NCI-H2107 treated with DMSO at 0.1 percent for 48 hours (cell line): ENCODE results near the gene GRK3.

Source experiments
- DNase-seq: peaks from one replicate; lab custom pipeline; 2025; ENCODE audit not compliant: unreplicated experiment; lab: John Stamatoyannopoulos, UW

GRK3 gene

DNA sequence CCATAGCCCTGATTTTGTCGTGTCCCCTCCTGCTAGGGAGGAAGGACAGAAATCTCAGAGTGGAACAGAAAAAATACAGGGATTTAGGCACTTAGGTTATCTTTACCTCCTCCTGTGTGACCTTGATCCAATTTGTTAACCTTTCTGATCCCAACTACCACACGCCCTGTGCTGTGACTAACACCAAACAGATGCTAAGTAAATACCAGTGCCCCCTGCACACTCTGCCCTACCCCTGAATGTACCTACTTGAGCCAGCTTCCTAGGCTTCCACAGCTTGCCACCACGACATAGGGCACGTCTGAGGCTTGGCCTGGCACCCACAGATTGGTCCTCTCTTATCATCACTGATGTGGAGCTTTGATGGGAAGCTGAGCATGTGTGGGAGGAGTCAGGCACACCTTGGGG lies 186.7 kb downstream of the GRK3 start:
- DNase-seq: no peak

DNA sequence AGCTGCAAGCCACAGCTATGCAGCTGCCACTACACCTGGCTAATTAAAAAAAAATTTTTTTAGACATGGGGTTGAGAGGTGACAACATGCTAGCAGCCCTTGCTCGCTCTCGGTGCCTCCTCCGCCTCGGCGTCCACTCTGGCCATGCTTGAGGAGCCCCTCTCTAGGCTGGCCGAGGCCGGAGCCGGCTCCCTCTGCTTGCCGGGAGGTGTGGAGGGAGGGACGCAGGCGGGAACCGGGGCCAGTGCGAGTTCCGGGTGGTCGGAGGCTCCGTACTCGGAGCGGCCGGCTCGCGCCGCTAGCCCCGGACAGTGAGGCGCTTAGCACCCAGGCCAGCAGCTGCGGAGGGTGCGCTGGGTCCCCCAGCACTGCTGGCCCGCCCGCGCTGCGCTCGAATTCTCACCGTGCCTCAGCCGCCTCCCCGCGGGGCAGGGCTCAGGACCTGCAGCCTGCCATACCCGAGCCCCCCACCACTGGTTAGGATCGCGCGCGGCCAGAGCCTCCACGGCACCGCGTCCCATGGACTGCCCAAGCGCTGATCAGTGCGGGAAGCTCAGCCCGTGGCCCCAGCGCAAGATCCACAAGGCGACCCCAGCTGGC lies 188.2 kb downstream of the GRK3 start:
- DNase-seq: no peak

DNA sequence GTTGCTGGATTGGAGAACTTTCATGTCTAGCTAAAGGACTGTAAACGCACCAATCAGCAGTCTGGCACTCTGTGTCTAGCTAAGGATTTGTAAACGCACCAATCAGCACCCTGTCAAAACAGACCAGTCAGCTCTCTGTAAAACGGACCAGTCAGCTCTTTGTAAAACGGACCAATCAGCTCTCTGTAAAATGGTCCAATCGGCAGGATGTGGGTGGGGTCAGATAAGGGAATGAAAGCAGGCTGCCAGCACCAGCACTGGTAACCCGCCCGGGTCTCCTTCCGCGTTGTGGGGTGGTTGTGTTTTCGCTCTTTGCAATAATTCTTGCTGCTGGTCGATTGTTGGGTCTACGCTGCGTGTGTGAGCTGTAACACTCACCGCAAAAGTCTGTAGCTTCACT lies 188.8 kb downstream of the GRK3 start:
- DNase-seq: no peak

DNA sequence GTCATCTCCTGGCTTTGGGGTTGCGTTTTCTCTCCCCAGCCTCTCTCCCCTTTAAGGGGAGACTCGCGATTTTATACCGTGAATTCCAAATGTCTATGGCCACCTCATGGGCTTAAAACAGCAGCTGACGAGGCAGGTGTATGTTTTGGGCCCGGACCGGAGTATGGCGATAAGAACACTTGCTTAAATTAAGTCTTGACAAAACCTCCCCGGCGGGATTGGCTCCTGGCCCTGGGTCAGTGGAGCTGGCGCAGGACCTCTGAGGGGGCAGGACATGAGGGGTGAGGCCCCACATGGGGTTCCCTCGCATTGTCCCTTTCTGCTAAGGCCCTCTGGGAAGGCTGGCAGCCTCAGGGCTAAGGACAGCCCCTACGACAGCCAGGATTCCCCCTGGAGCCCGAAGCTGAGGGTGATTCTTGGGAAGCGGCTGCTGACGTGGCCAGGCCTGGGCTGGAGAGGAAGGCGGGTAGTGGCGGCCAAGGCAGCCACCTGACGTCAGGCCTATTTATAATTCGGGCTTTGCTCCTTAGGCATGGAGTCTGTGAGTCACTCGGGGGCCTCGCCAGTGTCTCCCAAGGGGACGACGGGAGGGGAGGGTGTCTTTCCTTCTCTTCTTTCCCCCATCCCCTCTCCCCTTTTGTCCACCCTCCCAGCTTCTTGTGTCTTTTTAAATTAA lies 190.2 kb downstream of the GRK3 start:
- no peak for DNase-seq

DNA sequence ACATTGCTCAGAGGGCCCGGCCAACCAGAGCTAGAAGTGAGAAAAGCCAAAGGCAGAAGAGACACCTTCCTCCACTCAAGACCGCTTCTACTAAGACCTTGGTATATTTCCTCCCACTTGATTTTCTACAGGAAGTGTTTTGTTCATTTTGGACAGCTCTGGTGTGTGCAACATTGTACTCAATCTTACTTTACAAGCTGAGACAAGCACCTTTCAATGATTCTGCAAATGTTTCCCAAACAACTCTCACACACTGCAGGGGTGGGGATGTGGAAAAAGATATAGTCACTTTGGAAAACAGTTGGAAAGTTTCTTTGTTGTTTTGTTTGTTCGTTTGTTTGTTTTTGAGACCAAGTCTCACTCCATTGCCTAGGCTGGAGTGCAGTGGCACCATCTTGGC lies 193.2 kb downstream of the GRK3 start:
- DNase-seq: no peak

DNA sequence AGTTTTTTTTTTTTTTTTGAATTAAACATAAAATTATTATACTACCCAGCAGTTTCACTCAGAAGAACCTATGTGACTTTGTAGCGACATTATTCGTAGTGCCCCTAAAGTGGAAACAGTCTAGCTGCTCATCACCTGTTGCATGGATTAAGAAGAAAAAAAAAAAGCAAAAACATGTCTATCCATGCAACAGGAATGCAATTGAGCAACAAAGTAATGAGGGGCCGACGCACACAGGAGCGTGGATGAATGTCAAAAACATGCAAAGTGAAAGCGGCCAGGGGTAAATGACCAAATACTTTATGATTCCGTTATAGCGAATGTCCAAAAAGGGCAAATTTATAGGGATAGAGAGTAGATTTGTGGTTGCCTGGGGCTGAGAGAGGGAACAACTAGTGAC lies 193.8 kb downstream of the GRK3 start:
- DNase-seq: no peak

DNA sequence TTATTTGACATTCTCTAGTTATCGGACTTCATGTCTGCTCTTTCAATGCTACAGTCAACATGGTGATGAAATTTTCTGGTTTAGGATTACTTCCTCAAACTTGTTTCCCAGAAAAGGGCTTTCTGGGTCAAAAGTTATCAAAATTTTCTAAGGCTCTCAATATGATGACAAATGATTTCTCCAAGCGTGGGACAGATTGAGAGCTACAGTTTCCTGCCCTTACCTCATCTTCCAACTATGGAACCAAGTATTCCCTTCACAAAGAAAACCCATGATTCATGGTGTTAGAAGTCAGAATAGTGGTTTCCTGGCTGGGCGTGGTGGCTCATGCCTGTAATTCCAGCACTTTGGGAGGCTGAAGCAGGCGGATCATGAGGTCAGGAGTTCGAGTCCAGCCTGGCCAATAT lies 195.4 kb downstream of the GRK3 start:
- DNase-seq: no peak

DNA sequence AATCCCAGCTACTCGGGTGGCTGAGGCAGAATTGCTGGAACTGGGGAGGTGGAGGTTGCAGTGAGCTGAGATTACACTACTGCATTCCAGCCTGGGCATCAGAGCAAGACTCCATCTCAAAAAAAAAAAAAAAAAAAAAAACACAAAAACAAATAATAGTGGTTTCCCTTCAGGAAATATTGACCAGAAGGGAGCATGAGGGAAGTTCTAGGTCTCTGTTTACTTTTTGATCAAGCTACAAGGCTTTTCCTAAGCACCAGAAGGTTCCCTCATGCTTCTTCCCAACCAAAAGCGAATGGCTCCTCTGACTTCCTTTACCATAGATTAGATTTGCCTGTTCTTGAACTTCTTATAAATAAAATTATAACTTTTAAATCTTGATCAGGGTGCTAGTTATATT lies 195.8 kb downstream of the GRK3 start:
- DNase-seq: no peak

DNA sequence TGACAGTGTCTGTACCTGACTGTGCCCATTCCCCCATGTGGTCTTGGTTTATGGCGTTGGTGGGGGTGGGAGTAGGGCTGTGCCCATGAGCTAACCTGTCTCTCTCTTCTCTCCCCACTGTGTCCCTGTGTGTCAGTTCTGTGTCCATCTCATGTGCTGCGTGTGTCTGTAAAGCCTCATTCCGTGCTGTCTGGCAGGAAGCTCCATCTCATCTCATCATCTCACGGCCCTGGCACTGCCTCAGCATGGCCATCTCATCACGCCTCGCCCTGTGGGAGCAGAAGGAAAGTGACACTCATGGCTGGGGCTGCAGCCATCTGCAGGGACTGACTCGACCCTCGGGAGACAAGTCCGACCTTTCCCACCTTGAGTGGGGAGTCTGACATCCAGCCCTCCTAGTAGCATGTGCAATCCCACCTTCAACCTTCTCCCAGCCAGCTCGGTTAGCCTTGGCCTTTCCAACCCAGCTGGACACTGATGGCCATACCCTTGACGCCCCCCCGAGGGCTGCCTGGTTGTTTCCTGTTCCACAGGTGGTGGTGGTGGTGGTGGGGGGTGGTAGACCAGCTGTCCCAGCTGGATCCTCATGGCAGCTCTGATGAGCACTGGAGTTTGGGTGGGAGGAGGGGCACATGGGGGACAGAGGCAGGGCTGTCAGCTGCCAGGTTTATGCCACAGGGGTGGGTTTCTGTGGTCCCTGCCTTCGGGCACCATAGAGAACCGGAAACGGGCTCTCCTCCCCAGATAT lies 196.5 kb downstream of the GRK3 start:
- no peak for DNase-seq

DNA sequence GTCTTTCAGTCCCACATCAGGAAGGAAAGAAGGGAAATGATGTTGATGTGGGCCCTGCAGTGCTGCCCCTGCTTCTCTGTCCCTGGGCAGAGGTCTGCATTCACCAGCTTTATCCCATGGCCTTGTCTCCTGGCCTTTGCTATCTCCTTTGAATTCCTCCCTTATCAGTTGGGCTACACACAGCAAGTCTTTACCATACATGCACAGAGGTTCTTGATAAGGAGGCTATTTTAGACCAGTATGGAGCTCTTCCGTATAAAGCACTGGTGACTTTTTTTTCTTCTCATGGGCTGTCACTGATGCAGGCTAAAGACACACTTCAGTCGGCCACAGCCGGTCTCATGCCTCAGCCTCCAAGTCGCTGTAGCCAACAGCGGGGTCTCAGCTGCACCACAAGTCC lies 197.7 kb downstream of the GRK3 start:
- DNase-seq: no peak

DNA sequence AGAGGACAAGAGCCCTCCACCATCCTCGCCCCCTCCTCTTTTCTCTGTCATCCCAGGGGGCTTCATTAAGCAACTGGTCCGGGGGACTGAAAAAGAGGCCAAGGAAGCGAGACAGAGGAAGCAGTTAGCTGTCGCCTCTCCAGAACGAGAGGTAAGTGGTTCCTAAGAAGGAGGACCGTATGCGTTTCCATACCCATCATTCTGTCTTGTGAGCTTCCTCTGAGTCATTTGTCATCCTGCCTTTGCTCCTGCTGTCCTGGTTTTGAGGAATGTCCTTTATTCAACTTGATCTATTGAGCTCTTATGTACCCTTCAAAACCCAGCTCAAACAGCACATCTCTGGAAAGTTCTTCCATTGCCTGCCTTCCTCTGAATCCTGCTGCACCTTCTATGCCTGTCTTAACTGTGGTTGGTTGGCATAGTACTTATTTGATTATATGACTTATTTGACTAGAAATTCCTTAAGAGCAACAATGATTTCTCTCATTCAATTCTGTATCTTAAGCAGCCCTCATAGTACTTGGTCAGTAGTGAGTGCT lies 198.8 kb downstream of the GRK3 start:
- DNase-seq: no peak

DNA sequence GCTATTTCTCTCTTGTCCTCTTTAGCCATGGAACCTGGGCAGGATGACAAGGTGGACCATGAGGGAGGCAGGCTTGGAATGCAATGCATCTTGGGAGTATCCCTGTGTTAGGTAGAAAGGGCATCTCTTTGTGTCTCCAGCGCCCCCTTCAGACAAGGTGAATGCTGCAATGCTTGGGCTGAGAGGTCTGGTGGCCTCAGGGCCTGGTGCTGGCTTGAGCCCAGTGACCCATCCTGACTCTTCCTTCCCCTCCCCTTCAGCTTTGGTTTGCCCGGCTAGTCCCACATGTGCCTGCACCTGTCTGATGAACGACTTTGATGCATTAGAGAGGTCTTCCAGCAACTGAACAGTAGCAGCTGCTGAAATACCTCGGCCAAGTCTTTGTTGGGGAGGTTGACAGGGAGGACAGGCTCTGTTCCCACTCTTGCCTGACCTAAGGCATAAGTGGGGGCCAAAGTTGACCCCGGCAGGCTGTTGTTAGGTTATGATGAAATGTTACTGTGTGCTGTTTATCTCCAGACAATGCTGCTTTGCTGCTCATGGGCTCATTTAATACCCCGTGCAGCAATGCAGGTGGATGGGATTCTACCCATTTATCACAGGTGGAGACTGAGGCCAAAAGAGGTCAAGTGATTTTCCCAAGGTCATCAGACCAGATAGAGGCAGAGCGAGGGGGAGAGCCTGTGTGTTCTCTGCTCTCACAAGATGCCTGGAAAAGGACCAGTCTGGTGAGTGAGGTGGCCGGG lies 200.0 kb downstream of the GRK3 start:
- no peak for DNase-seq

DNA sequence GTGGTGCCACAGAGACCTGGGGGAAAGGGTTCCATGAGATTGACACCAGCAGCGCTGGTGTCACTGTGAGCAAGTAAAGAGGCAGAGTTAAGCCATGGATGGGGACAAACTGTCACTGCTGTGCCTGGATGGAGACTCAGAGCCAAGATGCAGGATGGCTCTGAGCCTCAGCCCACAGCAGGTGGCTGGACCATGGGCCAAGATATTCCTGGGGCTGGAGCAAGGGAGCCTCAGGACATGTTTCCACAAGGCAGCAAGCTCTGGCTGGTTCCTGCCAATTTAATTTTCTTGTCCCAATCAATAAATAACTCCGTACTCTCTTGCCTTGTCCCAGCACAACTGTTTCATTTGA lies 200.5 kb downstream of the GRK3 start:
- no peak for DNase-seq

DNA sequence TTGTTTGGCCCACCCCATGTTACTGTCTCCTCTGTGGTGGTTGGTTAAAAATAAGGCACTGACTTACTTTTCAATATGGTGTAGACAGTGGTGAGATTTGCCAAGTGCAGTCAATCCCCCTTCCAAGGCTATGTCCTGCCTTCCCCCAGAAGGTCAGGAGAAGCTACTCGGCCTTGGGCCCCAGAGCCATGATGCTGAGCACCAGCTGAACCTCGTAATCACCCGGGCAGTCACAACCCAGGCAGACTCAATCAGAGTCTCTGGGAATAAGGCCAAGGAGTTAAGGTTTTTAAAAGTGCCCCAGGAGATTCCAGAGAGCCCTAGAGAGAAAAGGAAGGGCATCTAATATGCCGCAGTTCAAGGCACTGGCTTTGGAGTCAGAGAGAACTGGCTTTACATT lies 201.3 kb downstream of the GRK3 start:
- no peak for DNase-seq

DNA sequence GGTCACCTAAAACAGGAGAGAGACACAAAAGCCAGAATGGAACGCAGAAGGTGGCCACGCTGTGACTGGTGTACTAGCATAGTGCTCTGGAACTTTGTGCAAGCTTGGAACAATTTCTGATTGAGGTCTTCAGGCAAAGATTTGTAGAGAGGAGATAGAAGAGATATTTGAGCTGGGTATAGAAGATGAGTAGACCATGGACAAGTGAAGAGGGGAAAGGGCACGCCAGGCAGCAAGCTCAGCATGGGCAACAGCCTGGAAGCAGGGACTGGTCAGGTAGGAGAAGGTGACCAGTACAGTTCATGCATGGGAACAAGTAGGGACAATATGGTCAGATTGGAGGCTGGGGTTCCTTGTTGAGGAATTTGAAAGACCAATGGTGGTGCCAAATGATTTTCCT lies 201.9 kb downstream of the GRK3 start:
- no peak for DNase-seq

DNA sequence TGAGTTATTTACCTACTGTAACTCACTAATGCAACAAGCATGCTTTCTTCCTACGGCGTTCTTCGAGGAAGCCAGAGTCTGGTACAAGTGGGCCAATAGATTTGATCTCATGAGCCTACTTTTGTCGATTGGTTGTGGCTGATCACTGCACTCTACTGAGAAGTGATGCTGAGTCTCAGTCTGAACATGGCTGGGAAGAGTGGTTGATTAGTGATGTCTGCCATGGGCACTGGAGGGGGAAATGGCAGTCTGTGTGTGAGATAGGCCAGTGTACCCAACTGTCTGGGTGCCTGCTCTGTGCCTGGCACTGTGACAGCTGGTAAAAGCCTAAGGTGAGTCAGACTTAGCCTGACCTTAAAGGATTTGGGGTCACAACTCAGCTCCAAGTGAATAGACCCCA lies 205.9 kb downstream of the GRK3 start:
- DNase-seq: no peak

DNA sequence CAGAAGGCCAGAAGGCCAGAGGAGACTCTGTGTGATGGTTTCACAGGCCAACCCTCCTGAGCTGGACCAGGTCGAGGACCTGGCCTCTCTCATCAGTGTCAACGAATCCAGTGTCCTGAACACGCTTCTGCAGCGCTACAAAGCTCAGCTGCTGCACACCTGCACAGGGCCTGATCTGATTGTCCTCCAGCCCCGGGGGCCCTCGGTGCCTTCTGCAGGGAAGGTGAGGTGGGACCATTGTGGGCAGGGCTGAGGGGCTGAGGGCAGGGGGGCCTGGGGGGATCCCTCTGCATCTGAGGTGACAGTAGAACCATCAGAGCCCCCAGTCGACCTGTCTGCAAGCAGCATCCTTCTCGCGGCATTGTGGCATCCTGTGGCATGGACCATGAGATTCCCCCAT lies 207.8 kb downstream of the GRK3 start:
- DNase-seq: no peak

DNA sequence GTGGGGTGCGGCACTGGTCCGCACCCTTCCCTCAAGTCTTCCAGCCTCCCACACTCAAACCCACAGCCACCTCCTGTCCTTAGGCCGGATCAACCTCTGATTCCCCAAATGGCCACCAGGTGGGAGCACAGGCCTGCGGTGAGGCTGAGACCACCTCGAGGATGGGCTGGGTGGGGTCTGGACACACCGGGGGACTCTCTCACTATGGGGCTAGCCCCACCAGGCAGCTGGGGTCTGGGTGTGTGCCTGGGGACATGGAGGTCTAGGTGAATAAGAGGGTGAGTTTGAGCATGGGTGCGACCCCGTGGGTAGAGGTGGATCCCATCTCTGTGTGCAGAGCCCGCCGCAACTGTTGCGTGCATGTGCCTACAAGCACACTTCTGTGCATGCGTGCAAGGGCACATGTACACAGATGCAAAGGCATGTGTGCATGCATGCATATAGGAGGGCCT lies 210.1 kb downstream of the GRK3 start:
- DNase-seq: peak; percentile 1

DNA sequence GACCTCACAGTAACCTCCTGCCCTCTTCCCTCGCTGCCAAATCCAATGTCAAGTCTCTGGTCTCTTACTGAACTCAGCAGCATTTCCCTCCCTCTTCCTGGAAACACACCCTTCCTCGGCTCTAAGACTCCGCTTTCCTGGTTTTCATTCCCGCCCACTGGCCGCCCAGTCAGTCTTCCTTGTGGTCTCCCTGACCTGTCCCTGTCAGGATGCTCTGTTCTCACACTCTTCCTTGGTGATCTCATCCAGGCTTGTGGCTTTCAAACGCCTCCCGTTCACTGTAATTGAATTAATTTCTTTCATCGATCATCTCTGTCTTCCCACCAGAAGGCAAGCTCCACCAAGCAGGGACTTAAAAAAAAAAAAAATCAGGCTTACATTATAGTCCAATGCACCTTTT lies 211.1 kb downstream of the GRK3 start:
- no peak for DNase-seq

DNA sequence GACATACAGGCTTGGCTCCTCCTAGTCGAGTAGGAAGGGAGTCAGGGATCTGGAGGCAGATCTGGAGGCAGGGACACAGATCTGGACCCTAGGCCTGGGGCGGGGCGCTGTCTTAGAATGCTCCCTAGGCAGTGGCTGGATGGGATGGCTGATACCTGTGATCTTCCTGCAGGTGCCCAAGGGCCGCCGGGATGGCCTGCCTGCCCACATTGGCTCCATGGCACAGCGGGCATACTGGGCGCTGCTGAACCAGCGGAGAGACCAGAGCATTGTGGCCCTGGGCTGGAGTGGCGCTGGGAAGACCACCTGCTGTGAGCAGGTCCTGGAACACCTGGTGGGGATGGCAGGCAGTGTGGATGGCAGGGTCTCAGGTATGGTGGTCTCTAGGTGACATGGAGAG lies 212.9 kb downstream of the GRK3 start:
- DNase-seq: no peak

DNA sequence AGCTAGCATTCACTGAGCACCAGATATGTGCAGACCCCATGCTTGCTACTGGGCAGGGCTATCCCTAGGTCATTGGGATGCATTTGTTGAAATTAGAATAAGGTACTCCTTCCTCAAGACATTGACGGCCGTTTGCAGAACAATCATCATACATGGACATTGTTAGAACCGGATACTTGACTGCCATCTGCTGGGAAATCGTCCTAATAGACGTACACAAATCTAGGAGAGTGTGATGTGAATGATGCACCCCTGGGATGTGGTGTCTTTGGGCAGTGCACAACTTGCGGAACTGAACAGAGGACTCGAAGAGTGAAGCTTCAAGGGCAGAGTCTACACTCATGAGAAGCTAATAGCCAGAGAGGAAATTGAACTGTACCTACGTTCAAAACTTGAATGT lies 213.4 kb downstream of the GRK3 start:
- DNase-seq: peak; percentile 7
